HepG2 (cell line): ENCODE data around the gene BRD3. TPM values are rescaled to one million over a fixed set of nuclear protein-coding genes. Genes with fewer than 3 reads are reported as not detected.

ENCODE experiments used
- CBX2 ChIP-seq, 2 experiments: fragments of 200-600 bp in 1 of 2; sonication (generic); formaldehyde crosslinking in 1 of 2; IDR thresholded peaks; 2 replicates each; pipeline versions ENCODE4 v1.7.0 to v1.8.1; 2018 to 2022; ENCODE audit warnings: low read depth in 2 of 2, low read length in 1 of 2, mild to moderate bottlenecking in 1 of 2, missing genetic modification reagents in 1 of 2
- FOSL1 ChIP-seq: sonication (generic); formaldehyde crosslinking; IDR thresholded peaks from 2 replicates; pipeline ENCODE4 v1.9.0; 2021; ENCODE audit warnings: missing genetic modification reagents, borderline replicate concordance
- HHEX ChIP-seq: IDR thresholded peaks from 2 replicates; pipeline ENCODE4 v1.6.1; 2016; ENCODE audit warnings: control low read depth
- HNF1A ChIP-seq, 2 experiments: sonication (generic) in 1 of 2; formaldehyde crosslinking in 1 of 2; IDR thresholded peaks; 2 replicates each; pipeline versions ENCODE4 v1.4.0 to v1.6.1; 2016 to 2020; ENCODE audit warnings: borderline replicate concordance in 1 of 2, low read depth in 1 of 2, mild to moderate bottlenecking in 1 of 2, missing genetic modification reagents in 1 of 2
- HOXA3 ChIP-seq: sonication (generic); formaldehyde crosslinking; IDR thresholded peaks from 2 replicates; pipeline ENCODE4 v1.5.0; 2020; ENCODE audit warnings: missing genetic modification reagents
- ISL2 ChIP-seq: sonication (generic); formaldehyde crosslinking; IDR thresholded peaks from 2 replicates; pipeline ENCODE4 v1.5.0; 2020; ENCODE audit warnings: missing genetic modification reagents
- KAT2B ChIP-seq: fragments of 150-350 bp; IDR thresholded peaks from 2 replicates; pipeline ENCODE4 v1.6.1; 2014; ENCODE audit warnings: low read depth, low read length, borderline replicate concordance
- KLF12 ChIP-seq: sonication (generic); formaldehyde crosslinking; IDR thresholded peaks from 2 replicates; pipeline ENCODE4 v1.4.0; 2020; ENCODE audit warnings: missing genetic modification reagents, borderline replicate concordance
- RORA ChIP-seq: sonication (generic); formaldehyde crosslinking; IDR thresholded peaks from 2 replicates; pipeline ENCODE4 v1.5.0; 2020; ENCODE audit warnings: mild to moderate bottlenecking, missing genetic modification reagents, moderate library complexity
- SCMH1 ChIP-seq: sonication (generic); formaldehyde crosslinking; IDR thresholded peaks from 2 replicates; pipeline ENCODE4 v1.9.0; 2021; ENCODE audit warnings: missing genetic modification reagents, mild to moderate bottlenecking, borderline replicate concordance
- SKIL ChIP-seq: sonication (generic); formaldehyde crosslinking; IDR thresholded peaks from 2 replicates; pipeline ENCODE4 v1.8.0; 2022; ENCODE audit warnings: missing genetic modification reagents, mild to moderate bottlenecking, moderate library complexity, borderline replicate concordance
- SMAD9 ChIP-seq: sonication (generic); formaldehyde crosslinking; IDR thresholded peaks from 2 replicates; pipeline ENCODE4 v1.5.1; 2020; ENCODE audit warnings: mild to moderate bottlenecking, missing genetic modification reagents
- SUZ12 ChIP-seq: fragments of 150-350 bp; IDR thresholded peaks from 2 replicates; pipeline ENCODE4 v1.6.1; 2014; ENCODE audit warnings: low read depth, low read length
- ZKSCAN5 ChIP-seq: sonication (generic); formaldehyde crosslinking; IDR thresholded peaks from 2 replicates; pipeline ENCODE4 v1.5.1; 2020; ENCODE audit warnings: mild to moderate bottlenecking, missing genetic modification reagents
- ZNF20 ChIP-seq: sonication (generic); formaldehyde crosslinking; IDR thresholded peaks from 2 replicates; pipeline ENCODE4 v1.4.0; 2020; ENCODE audit warnings: mild to moderate bottlenecking, moderate library complexity, missing genetic modification reagents
- ZNF296 ChIP-seq: sonication (generic); formaldehyde crosslinking; conservative IDR thresholded peaks from 2 replicates; pipeline ENCODE4 v1.5.0; 2020; ENCODE audit warnings: mild to moderate bottlenecking, missing genetic modification reagents
- ZNF329 ChIP-seq: sonication (generic); formaldehyde crosslinking; IDR thresholded peaks from 2 replicates; pipeline ENCODE4 v1.9.0; 2021; ENCODE audit warnings: low read depth, mild to moderate bottlenecking, missing genetic modification reagents
- ZNF44 ChIP-seq: sonication (generic); formaldehyde crosslinking; IDR thresholded peaks from 2 replicates; pipeline ENCODE4 v1.5.1; 2020; ENCODE audit warnings: mild to moderate bottlenecking, missing genetic modification reagents
- ZNF552 ChIP-seq: sonication (generic); formaldehyde crosslinking; IDR thresholded peaks from 2 replicates; pipeline ENCODE4 v1.9.0; 2022; ENCODE audit warnings: missing genetic modification reagents, mild to moderate bottlenecking, borderline replicate concordance
- ZNF605 ChIP-seq: sonication (generic); formaldehyde crosslinking; IDR thresholded peaks from 2 replicates; pipeline ENCODE4 v1.8.0; 2022; ENCODE audit warnings: mild to moderate bottlenecking, missing genetic modification reagents
- ZNF704 ChIP-seq: sonication (generic); formaldehyde crosslinking; IDR thresholded peaks from 2 replicates; pipeline ENCODE4 v1.8.1; 2023; ENCODE audit warnings: mild to moderate bottlenecking, inconsistent platforms, moderate library complexity, missing genetic modification reagents, borderline replicate concordance
- polyA plus RNA-seq, 8 experiments: library from polyadenylated mRNA; depleted of rRNA in 3 of 8; stranded (reverse) in 7 of 8; unstranded in 1 of 8; fragments of >200 nt; fragmentation: Illumina TruSeq in 4 of 8; extraction: Trizol in 4 of 8; gene quantifications; 2 replicates each; pipeline versions ENCODE4 v1.2.1 to v1.2.3, GENCODE V29; 2011 to 2016; ENCODE audit warnings: low read depth in 4 of 8, missing spikeins in 1 of 8, mixed read lengths in 1 of 8; ENCODE audit not compliant: insufficient read depth in 1 of 8
- total RNA-seq, 5 experiments: library from RNA; depleted of rRNA; stranded (reverse); fragments of >200 nt; fragmentation: Illumina TruSeq; extraction: Trizol; gene quantifications; 2 replicates each; pipeline ENCODE4 v1.2.3, GENCODE V29; 2016; ENCODE audit warnings: low read depth in 1 of 5

Gene BRD3
- total and polyA plus RNA-seq, 2 of the 13 experiments (the other 11 are each of a cell fraction or from before 2014, with no cell fraction given): 5.9 to 12.9 TPM

- TF ChIP-seq SKIL (CRISPR knock-in tag) (peak; percentile 81; the same call in 1 of the 2 replicates), ZNF329 (CRISPR knock-in tag) (0 out of 2 replicates have a peak, but pooled peaks have one; percentile 24), SCMH1 (CRISPR knock-in tag) (no peak), HOXA3 (peak; percentile 96), CBX2 (IDR thresholded peaks at IDR 0.05; ENCODE audit: low read depth, low read length) (no peak), CBX2 (CRISPR knock-in tag; IDR thresholded peaks at IDR 0.05; ENCODE audit: low read depth) (no peak), ZNF44 (no peak), KLF12 (peak; percentile 84), ZNF552 (no peak), ISL2 (CRISPR knock-in tag) (peak; percentile 36; the same call in 1 of the 2 replicates), RORA (no peak), ZNF704 (CRISPR knock-in tag) (no peak), SUZ12 (no peak), KAT2B (no peak), FOSL1 (CRISPR knock-in tag) (no peak), ZNF296 (0 out of 2 replicates have a peak, but pooled peaks have one; percentile 84), HHEX (CRISPR knock-in tag) (no peak), ZNF605 (peak; percentile 90; the same call in 1 of the 2 replicates), HNF1A (IDR thresholded peaks at IDR 0.05; ENCODE audit: low read depth) (no peak), HNF1A (CRISPR knock-in tag; IDR thresholded peaks at IDR 0.05; ENCODE audit: borderline replicate concordance) (peak; percentile 61; the same call in 1 of the 2 replicates), SMAD9 (CRISPR knock-in tag) (no peak), ZNF20 (no peak), ZKSCAN5 (CRISPR knock-in tag) (no peak)
Measured at GRCh38 chr9:134057751-134058701, 9.8 kb downstream of the BRD3 start (continued).
